HG03095 (cell line): ENCODE results near the gene GABRP.

Experiments used
- ATAC-seq: cut with Tn5 transposase; IDR thresholded peaks from one replicate; pipeline ENCODE4 v1.9.1; 2021; ENCODE audit warnings: moderate library complexity; ENCODE audit not compliant: unreplicated experiment

GABRP gene

DNA sequence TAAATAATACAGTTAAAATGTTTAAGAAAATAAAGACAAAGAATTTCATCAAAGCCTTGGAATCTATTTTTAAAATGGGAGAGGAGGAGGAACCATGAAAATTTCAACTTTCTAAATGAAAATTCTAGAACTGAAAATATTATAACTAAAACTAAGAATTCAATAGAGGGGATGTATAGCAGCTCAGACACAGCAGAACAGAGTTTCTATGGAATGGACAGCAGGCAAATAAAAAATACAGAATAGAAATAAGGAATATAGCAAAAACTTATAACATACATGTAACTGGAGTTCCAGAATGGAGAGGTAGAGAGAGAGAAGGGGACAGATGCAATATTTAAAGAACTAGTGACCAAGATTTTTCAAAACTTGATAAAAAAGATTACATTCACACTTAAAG is 76.9 kb downstream of the GABRP start:
- ATAC-seq = no peak

DNA sequence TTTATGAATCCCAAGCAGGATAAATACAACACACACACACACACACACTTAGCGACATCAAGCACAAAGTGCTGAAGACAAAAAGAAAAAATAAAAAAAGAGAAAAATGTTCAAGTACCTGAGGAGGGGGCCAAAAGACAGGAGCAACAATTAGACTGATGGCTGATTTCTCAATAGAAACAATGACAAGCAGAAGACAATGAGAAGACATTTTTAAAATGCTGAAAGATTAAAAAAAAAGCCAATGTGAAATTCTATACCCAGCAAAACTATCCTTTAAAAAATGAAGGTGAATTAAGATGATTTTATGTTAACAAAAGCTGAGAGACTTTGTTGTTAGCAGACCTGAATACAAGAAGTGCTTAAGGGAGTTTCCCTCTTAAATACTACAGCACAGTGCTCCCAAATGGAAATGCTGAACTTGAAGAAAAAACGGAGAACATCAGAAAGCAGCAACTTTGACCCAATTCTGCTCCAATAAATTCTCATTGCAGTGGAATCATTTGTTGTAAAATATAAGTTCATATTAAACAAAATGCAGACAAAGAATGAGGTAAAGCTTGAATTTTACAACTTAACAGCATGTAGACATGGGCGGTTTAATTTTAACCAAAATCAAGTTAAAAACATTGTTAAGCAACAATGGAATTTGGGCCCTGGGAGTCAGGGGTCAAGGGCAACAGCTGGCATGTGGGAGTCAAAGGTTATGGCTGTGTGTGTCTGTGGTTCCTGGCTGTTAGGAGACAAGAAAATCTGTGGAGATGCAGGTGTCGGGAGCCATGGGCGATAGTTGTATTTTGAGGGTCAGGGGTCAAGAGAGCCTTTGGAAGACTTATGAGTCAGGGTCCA is 77.5 kb downstream of the GABRP start:
- no peak for ATAC-seq

DNA sequence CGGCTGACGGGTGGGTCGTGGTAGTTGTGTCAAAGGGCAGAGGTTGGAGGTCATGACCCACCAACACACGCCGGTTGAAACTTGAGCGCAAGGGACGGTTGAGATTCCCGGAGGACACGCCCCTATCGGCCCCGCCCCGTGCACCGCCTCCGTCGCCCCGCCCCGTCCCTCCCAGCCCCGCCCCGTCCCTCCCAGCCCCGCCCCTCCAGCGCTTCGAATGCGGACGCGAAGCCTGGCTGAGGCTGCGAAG is 78.1 kb downstream of the GABRP start:
- no peak for ATAC-seq

DNA sequence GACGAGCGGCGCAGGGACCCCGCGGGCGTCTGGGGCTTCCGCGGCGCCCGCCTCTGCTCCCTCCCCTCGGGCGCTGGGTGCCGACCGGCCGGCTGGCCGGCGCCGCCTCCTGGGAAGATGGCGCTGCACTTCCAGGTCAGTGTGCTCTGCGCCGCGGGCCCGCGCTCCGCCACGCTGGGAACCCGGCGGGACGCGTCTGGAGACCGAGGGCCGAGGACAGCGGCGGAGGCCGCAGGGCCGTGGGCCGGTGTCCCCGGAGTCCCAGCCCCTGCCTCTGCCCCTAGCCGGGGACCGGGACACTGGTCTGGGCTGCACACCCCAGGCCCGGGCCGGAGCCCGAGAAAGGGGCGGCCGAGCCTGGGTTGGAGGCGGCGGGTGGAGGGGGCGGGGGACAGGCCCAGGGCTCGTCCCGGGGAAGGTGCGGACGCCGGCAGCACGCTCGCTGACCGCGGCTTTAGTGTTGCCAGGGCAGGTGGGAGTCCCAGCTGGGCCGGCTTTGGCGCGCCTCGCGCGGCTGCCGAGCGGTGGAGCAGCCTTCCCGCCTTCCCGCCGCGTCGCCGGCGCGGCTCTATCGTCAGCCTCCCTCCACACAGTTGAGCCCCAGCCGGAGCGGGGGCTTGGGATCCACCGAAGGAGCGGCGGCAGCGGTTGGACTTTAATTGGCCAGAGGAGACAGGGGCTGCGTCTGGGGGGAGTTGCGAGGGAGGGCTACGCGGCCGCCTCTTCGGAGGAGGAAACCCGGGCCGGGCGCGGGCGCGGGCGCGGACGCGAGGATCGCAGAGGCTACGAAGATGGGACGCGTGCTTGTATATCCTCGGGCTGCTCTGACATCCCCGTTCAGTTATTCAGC is 78.6 kb downstream of the GABRP start, which contains the start of gene RANBP17:
TSS of gene RANBP17 (plus strand) at position 102 of the 850 bp plus-strand sequence.
- no peak for ATAC-seq

DNA sequence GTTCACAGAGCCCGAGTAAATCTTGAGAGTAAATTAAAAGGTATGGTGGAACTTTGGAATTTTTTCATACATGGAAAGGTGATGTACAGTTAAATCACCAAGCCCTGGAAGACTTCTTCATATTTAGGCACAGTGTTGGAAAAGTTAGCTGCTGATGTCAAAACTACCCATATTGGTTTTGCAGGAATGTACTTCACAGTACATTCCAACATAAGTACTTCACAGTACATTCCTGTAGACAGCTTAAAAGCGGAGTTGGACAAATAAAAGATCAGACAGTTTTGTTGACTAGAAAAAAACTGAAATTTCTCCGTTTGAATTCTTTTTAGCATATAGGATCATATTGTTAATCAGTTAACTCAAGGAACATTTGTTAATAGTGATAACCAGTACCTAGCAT is 80.1 kb downstream of the GABRP start:
- no peak for ATAC-seq
